Lower lobe of right lung (tissue), 2 donors: ENCODE measurements around the gene GUCA2A. TPM values are rescaled to one million over a fixed set of nuclear protein-coding genes. Genes with fewer than 3 reads are reported as not detected.
"Not testable (repeated sequence)": the region's sequence is repeated elsewhere in the genome, so short reads cannot be mapped to it uniquely, and the experiment has no call there.

ENCODE experiments used
- ATAC-seq, 2 donors: fragments of 200-7000 bp; cut with Tn5 transposase; one replicate each; pipeline ENCODE4 v1.9.1; 2020 to 2022; ENCODE audit warnings: mild to moderate bottlenecking in 2 of 2, moderate library complexity in 2 of 2
- DNase-seq: peaks from one replicate; pipeline ENCODE4 v3.0.0-alpha.2; 2020
- H3K27ac ChIP-seq: fragments of 200-600 bp; one replicate; pipeline ENCODE4 v1.8.0; 2022
- H3K27me3 ChIP-seq: fragments of 200-600 bp; one replicate; pipeline ENCODE4 v1.8.0; 2022; ENCODE audit warnings: low read depth
- H3K36me3 ChIP-seq: fragments of 200-600 bp; one replicate; pipeline ENCODE4 v1.8.0; 2022; ENCODE audit warnings: mild to moderate bottlenecking
- H3K4me1 ChIP-seq: fragments of 200-600 bp; one replicate; pipeline ENCODE4 v1.8.0; 2022
- H3K4me3 ChIP-seq: fragments of 200-600 bp; one replicate; pipeline ENCODE4 v1.8.0; 2022; ENCODE audit warnings: mild to moderate bottlenecking
- H3K9me3 ChIP-seq: fragments of 200-600 bp; one replicate; pipeline ENCODE4 v1.8.0; 2022
- intact Hi-C: fragments of 100-400 bp; cut with DNase I; formaldehyde crosslinking; loops from one replicate; pipeline ENCODE4 v1.11.0; 2022
- long read RNA-seq: library from polyadenylated mRNA; unstranded; transcript quantifications from one replicate; pipeline ENCODE4 v2.0.0, GENCODE V29; 2021
- total RNA-seq: library from RNA; stranded (reverse); fragmentation: NEBNext Ultra II Directional; extraction: Animal tissue kit (Norgen Biotek cat#: 25700); gene quantifications from one replicate; pipeline ENCODE4 v1.2.1, GENCODE V29; 2021
- TF ChIP-seq, protein P1 (sequence below): fragments of 200-600 bp; IDR thresholded peaks from one replicate; pipeline ENCODE4 v1.8.0; 2022; ENCODE audit warnings: antibody characterized with exemption, mild to moderate bottlenecking
- donor health status: DM: no; HTN: yes; CAD: no; lungs with severe emphysema.

The GUCA2A gene, protein sequence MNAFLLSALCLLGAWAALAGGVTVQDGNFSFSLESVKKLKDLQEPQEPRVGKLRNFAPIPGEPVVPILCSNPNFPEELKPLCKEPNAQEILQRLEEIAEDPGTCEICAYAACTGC
- not detected for total RNA-seq
- long read RNA-seq = 0 reads

GRCh38 chr1:42164551-42165420 lies at the start of gene GUCA2A:
TSS of gene GUCA2A (minus strand) at chr1:42164745. CDS start at chr1:42164712, 33 bp downstream.
- TF ChIP-seq, protein P1, sequence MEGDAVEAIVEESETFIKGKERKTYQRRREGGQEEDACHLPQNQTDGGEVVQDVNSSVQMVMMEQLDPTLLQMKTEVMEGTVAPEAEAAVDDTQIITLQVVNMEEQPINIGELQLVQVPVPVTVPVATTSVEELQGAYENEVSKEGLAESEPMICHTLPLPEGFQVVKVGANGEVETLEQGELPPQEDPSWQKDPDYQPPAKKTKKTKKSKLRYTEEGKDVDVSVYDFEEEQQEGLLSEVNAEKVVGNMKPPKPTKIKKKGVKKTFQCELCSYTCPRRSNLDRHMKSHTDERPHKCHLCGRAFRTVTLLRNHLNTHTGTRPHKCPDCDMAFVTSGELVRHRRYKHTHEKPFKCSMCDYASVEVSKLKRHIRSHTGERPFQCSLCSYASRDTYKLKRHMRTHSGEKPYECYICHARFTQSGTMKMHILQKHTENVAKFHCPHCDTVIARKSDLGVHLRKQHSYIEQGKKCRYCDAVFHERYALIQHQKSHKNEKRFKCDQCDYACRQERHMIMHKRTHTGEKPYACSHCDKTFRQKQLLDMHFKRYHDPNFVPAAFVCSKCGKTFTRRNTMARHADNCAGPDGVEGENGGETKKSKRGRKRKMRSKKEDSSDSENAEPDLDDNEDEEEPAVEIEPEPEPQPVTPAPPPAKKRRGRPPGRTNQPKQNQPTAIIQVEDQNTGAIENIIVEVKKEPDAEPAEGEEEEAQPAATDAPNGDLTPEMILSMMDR = no peak
- no peaks in the 10 kb centered on the region for H3K36me3 ChIP-seq
- intact Hi-C loops = no loop called here
- H3K27me3 ChIP-seq = no peaks in the 10 kb centered on the region
- DNase-seq (no peak), ATAC-seq (peak in 1 of 2 donors; percentile 4)
- peak within 1 kb of the TSS; percentile 31 for H3K27ac ChIP-seq
- peaks cover 11% of the 10 kb centered on the region for H3K4me1 ChIP-seq
- peaks cover 11% of the 10 kb centered on the region for H3K9me3 ChIP-seq
- H3K4me3 ChIP-seq = no peak within 1 kb of the TSS

GRCh38 chr1:42211224-42211623 lies 46.7 kb upstream of the GUCA2A start:
- no peak for ATAC-seq
- Histone ChIP-seq H3K27me3 (no peaks in the 10 kb centered on the region), H3K27ac (no peak overlapping the region), H3K4me3 (no peak overlapping the region), H3K4me1 (peaks cover 19% of the 10 kb centered on the region), H3K9me3 (no peaks in the 10 kb centered on the region), H3K36me3 (no peaks in the 10 kb centered on the region)
- no peak for DNase-seq
- TF ChIP-seq, protein P1 = no peak
- intact Hi-C loops = no loop called here

GRCh38 chr1:42210421-42211133 lies 46.0 kb upstream of the GUCA2A start:
- no peak overlapping the region for H3K4me3 ChIP-seq
- peaks cover 19% of the 10 kb centered on the region for H3K4me1 ChIP-seq
- H3K27ac ChIP-seq = no peak overlapping the region
- TF ChIP-seq, protein P1 = no peak
- ATAC-seq (no peak), DNase-seq (no peak)
- no peaks in the 10 kb centered on the region for H3K9me3 ChIP-seq
- no peaks in the 10 kb centered on the region for H3K36me3 ChIP-seq
- intact Hi-C loops = no loop called here
- H3K27me3 ChIP-seq = no peaks in the 10 kb centered on the region

- TF ChIP-seq, protein P1 = no peak
- DNase-seq (no peak), ATAC-seq (no peak)
- Histone ChIP-seq H3K27ac (no peak overlapping the region), H3K27me3 (no peaks in the 10 kb centered on the region), H3K4me1 (peaks cover 16% of the 10 kb centered on the region), H3K36me3 (no peaks in the 10 kb centered on the region), H3K9me3 (no peaks in the 10 kb centered on the region), H3K4me3 (no peak overlapping the region)
- intact Hi-C loops = no loop called here
Measured at GRCh38 chr1:42209526-42210251, 45.1 kb upstream of the GUCA2A start.

GRCh38 chr1:42206930-42207329 lies 42.4 kb upstream of the GUCA2A start:
- ATAC-seq, H3K4me3 ChIP-seq, H3K27me3 ChIP-seq, H3K9me3 ChIP-seq, H3K36me3 ChIP-seq, DNase-seq, H3K27ac ChIP-seq, intact Hi-C loops, H3K4me1 ChIP-seq: not testable (repeated sequence)
